Frontal cortex (tissue), 4 donors: ENCODE results near the gene LYL1. TPM values are rescaled to one million over a fixed set of nuclear protein-coding genes. Genes with fewer than 3 reads are reported as not detected.
A peak's percentile ranks its signal among the peaks of the same experiment; 100 is the strongest.

Source experiments
- DNase-seq, 2 donors: peaks; one replicate each; pipeline ENCODE4 v3.0.0; 2012; ENCODE audit warnings: low spot score in 2 of 2
- FAIRE-seq: peaks from 2 replicates; lab custom pipeline; 2012; peaks lifted over from hg19 to GRCh38; lab: Jason Lieb, UNC
- total RNA-seq: library from RNA; depleted of rRNA; stranded (reverse); fragments of >200 nt; gene quantifications from one replicate; pipeline ENCODE4 v1.2.3, GENCODE V29; 2014
- donor health status: control.
- donor health status: control.
- donor health status: control.

Gene LYL1
- total RNA-seq, 1 donor from 2014 or later, result 2.9 TPM

GRCh38 chr19:13063461-13064091 is 39.1 kb downstream of the LYL1 start:
- DNase-seq, result no peak
- FAIRE-seq, result no peak

- no peak for DNase-seq
- no peak for FAIRE-seq
Measured at GRCh38 chr19:13062317-13062716, 40.3 kb downstream of the LYL1 start.

- FAIRE-seq (no peak), DNase-seq (peak; percentile 79 to 89)
Measured at GRCh38 chr19:13060964-13061927, 41.4 kb downstream of the LYL1 start.

DNA sequence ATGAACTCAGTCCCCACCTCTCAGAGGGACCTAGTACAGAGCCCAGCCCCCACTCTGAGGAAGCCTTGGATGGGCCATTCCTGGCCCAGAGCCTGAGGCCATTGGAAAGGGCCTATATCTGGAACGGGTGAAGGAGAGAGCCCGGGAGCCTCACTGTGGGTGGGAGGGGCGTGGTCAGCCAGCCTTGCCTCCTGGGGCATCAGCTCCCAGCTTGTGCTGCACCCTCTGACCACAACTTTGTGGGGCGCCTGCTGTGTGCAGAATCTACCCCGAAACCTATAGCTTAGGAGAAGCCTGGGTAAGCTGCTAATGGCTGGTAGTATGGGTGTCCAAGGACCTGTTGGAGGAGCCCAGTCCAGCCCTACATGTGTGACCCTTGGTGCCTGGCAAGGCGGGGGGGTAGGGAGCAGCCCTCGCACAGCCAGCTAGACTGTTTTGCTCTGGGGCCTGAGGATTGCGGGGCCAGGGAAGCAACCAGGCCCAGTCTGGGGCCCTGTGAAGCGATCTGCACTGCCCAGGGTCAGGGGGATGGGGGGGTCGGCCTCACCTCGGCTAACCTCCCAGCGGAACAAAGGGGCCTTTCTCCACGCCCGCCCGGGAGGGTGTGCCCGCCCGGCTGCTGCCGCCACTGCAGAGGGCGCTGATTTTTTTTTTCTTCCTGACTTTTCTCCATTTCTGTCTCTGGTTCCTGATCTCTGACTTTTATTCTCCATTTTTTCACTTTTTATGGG is 42.3 kb downstream of the LYL1 start:
- DNase-seq (peak in 1 of 2 donors; percentile 65), FAIRE-seq (no peak)

DNA sequence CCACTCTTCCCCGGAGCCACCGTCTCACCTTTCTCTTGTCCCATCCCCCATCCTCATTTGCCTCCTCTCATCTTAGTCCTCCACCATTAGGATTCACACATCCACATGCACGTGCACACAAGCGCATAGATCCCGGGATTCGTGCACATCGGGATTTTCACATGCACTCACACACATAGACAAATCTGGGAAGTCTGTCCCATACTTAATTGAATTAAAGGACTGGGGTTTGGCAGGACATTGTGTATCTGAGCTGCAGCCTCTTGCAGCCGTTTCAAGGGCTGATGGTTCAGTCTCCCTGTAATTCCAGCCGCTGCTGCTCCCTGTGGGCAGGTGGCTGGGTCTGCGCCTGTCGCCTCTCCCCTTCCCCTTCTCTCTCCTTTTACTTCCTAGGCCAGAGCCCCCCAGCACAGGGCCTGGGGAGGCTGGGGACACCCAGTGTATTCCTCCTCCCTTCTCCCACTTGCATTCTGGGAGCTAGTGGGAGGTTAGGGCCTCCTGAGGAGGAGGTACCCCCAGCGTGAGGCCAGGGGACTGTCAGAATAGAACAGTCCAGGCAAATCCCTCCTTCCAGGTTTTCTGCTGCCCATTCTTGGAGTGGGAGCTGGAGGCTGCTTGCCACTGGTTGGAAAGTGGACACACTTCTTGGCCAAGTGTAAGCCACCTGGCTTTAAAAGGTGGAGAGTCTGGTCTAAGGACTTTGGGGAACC is 43.6 kb downstream of the LYL1 start:
- DNase-seq (no peak), FAIRE-seq (no peak)

DNA sequence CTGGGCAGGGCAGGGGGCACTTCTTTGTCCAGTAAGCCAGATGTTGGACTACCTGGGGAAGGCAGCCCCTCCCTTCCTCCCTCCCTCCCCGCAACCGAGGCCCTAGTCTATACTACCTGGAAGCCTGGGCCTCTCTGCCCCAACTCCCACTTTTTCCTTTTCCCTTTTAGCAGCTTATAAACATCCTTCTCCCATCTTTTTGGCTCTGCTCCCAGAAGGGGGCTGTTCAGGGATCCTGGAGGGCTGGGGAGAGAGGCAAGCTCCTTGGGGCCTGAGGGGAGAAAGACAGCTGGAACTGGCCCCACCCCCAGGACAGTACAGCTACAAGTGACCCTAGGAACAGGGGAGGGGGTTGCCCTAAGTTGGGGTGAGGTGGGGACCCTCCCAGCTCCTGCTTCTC is 44.9 kb downstream of the LYL1 start:
- FAIRE-seq, result no peak
- no peak for DNase-seq

DNA sequence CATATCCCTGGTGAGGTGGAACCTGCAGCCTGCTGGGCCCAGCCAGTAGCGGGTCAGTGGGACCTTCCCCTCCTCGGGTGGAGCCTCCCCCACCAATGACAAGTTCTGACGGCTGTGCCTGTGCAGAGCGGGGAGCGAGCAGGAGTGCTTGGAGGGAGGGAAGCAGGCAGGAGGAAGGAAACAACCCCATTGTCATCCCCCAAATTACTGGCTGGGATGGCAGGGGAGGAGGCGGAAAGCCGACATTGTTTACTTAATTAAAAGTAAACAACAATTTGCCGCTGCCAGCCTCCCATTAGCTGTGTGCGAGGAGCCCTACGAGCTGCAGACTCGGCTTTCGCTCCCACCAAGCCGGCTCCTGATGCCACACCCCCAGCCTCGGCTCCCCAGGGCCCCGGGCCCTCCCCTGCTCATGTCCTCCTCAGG is 45.5 kb downstream of the LYL1 start:
- no peak for FAIRE-seq
- DNase-seq, result no peak

- FAIRE-seq (no peak), DNase-seq (no peak)
Measured at GRCh38 chr19:13056052-13056660, 46.5 kb downstream of the LYL1 start.

DNA sequence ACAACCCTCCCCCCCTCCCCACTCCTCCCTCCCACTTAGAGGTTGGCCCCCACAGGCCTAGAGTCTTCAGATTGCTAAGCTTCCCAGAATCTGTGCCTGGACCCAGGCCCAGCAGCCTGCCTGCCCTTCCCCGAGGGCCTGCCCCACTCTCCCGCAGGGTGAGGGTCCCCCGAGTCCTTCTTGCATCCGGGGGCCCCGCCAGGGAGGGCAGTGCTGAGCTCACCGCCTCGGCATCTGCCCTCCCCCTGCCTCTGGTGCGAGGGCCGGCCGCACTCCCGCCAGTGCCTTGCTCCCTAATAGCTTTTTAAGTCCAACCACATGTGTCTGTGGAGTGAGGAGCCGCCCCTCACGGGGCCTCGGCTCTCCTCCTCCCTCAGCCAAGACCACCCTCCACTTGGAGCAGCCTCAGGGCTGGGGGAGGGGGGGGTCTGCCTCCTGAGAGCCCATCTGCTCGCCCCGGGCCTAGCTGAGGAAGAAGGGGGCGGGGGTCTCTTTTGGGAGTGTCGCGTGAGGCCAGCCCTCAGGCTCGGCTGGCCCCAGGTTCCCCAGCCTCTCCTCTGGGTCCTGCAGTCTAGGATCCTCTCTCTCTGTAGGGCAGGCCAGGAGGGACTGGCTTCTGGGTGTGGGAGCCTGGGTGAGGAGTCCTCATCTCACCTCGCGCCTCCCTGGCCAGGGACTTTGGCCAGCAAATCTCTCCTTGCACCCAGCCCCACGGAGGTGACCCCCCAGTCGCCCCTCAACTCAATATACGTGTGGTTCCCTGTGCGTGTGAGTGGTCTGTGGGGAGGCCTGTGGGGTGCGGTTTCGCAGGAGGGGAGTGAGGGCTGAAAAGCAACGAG is 47.2 kb downstream of the LYL1 start:
- DNase-seq (no peak), FAIRE-seq (no peak)

GRCh38 chr19:13054626-13055212 is 47.9 kb downstream of the LYL1 start:
- FAIRE-seq (no peak), DNase-seq (no peak)

GRCh38 chr19:13053761-13054625 is 48.7 kb downstream of the LYL1 start:
- FAIRE-seq, result no peak

GRCh38 chr19:13053238-13053637 is 49.4 kb downstream of the LYL1 start:
- no peak for FAIRE-seq
- no peak for DNase-seq

More at GRCh38 chr19:13053761-13054625, 48.7 kb downstream of the LYL1 start:
- DNase-seq, result peak in 1 of 2 donors; percentile 65

DNA sequence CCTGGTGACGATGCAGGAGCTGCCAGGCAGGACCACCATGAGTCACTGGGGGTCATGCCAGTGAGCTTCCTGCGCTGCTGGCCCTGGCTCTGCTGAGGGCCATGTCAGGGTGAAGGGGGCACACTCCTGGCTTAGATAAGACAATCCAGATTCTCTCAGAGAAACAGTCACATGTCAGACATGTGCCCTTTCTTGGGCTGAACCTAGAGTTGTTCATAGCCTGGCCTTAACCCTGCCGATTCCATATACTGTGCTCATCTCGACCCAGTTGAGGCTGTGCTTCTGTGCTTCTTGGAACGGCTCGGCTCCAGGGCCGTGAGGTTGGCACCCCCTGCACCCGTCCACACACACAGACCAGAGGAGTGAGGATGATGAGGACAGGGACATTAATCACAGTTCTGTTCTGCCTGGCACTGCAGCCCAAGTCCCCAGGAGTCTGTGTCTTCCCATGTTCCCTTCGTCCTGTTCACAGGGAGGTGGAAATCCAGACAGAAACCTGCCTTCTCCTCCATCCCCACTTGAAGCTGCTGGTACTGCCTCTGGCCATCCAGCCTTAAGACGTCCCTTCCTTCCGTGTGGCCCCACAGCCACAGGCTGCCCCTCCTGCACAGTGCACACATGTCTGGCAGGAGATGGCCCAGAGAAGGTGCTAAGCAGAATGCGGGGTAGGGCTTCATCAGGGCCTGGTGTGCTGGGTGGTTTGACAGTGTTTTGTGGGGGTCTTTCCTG is 50.0 kb downstream of the LYL1 start:
- no peak for FAIRE-seq

GRCh38 chr19:13051557-13052165 is 51.0 kb downstream of the LYL1 start:
- no peak for FAIRE-seq

More for the DNA sequence above, 50.0 kb downstream of the LYL1 start:
- DNase-seq, result no peak

DNA sequence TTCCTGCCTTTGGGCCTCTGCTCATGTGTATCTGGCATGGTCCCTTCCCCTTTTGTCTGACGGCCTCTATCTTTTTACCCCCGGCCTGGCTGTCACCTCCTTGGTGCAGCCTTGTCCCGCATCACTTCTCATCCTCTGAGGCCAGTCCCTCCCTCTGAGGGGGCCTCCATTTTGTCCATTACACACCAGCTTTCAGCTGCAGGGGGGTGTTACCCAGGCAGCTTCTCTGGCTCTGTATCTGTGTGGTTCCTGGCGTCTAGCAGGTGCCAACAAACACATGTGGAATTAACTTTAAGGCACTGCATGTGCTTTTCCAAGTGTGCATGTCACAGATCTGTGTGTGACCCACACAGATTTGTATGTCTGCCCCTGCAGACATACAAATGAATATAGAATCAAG is 52.4 kb downstream of the LYL1 start:
- DNase-seq, result no peak
- FAIRE-seq, result no peak

More at GRCh38 chr19:13051557-13052165, 51.0 kb downstream of the LYL1 start:
- DNase-seq, result no peak
